ENCODE measurements around the gene PXDN.

Gene PXDN

GRCh38 chr2:1651121-1652033 lies 92.9 kb downstream of the PXDN start:
- no peak for TF ChIP-seq CTCF (conservative IDR thresholded peaks at IDR 0.05; ENCODE audit: control insufficient read depth, insufficient read depth, low read depth, low read length)
- no peak overlapping the region for H3K4me3 ChIP-seq (ENCODE audit: control insufficient read depth, low read depth, low read length)
- no peak for DNase-seq (ENCODE audit: low read depth)

GRCh38 chr2:1650085-1650872 lies 94.0 kb downstream of the PXDN start:
- H3K4me3 ChIP-seq (ENCODE audit: control insufficient read depth, low read depth, low read length) = no peak overlapping the region
- no peak for DNase-seq (ENCODE audit: low read depth)
- TF ChIP-seq CTCF (conservative IDR thresholded peaks at IDR 0.05; ENCODE audit: control insufficient read depth, insufficient read depth, low read depth, low read length) = no peak

- DNase-seq (ENCODE audit: low read depth) = no peak
- H3K4me3 ChIP-seq (ENCODE audit: control insufficient read depth, low read depth, low read length) = no peak overlapping the region
Measured at GRCh38 chr2:1649103-1650084, 94.9 kb downstream of the PXDN start.

GRCh38 chr2:1648241-1649102 lies 95.8 kb downstream of the PXDN start:
- no peak overlapping the region for H3K4me3 ChIP-seq (ENCODE audit: control insufficient read depth, low read depth, low read length)
- no peak for DNase-seq (ENCODE audit: low read depth)

More at GRCh38 chr2:1649103-1650084, 94.9 kb downstream of the PXDN start:
- no peak for TF ChIP-seq CTCF (conservative IDR thresholded peaks at IDR 0.05; ENCODE audit: control insufficient read depth, insufficient read depth, low read depth, low read length)

More at GRCh38 chr2:1648241-1649102, 95.8 kb downstream of the PXDN start:
- no peak for TF ChIP-seq CTCF (conservative IDR thresholded peaks at IDR 0.05; ENCODE audit: control insufficient read depth, insufficient read depth, low read depth, low read length)
